OCI-LY3 (cell line): ENCODE measurements around the gene UBXN2A.

Experiments
- H2AFZ ChIP-seq: fragments of 200-600, 300-600 bp; shearing (Covaris generic); 2 replicates; pipeline ENCODE4 v1.6.0; 2014; ENCODE audit warnings: antibody characterized with exemption, low read depth, low read length
- H3K27ac ChIP-seq: fragments of 200-600, 300-600 bp; sonication (generic); 2 replicates; pipeline ENCODE4 v1.5.1; 2014; ENCODE audit warnings: mild to moderate bottlenecking, low read length, moderate library complexity, mixed read lengths
- H3K27me3 ChIP-seq: fragments of 200-600, 300-600 bp; sonication (generic); 2 replicates; pipeline ENCODE4 v1.6.1; 2014; ENCODE audit warnings: low read depth, low read length, mixed read lengths
- H3K36me3 ChIP-seq: fragments of 200-600, 300-600 bp; sonication (generic); replicated peaks from 2 replicates; pipeline ENCODE3; 2014; ENCODE audit warnings: low read depth, low read length, mixed read lengths
- H3K4me1 ChIP-seq: fragments of 300-600, 200-600 bp; sonication (generic); 2 replicates; pipeline ENCODE4 v1.6.1; 2014; ENCODE audit warnings: low read length, mixed read lengths
- H3K4me2 ChIP-seq: fragments of 200-600, 300-600 bp; sonication (generic); 2 replicates; pipeline ENCODE4 v1.6.1; 2014; ENCODE audit warnings: low read length, mixed read lengths
- H3K4me3 ChIP-seq: fragments of 300-600, 200-600 bp; sonication (generic); 2 replicates; pipeline ENCODE4 v1.5.1; 2014; ENCODE audit warnings: antibody characterized with exemption, mild to moderate bottlenecking, low read length, moderate library complexity
- H3K79me2 ChIP-seq: fragments of 300-600, 200-600 bp; shearing (Covaris generic); 2 replicates; pipeline ENCODE4 v1.6.1; 2014; ENCODE audit warnings: mild to moderate bottlenecking, low read length, mixed read lengths
- H3K9ac ChIP-seq: fragments of 300-600, 200-600 bp; shearing (Covaris generic); 2 replicates; pipeline ENCODE4 v1.6.0; 2014; ENCODE audit warnings: mild to moderate bottlenecking, low read length, moderate library complexity
- H3K9me3 ChIP-seq: fragments of 200-600, 300-600 bp; shearing (Covaris generic); 2 replicates; pipeline ENCODE4 v1.6.1; 2014; ENCODE audit warnings: low read length, mixed read lengths; ENCODE audit not compliant: insufficient read depth
- H4K20me1 ChIP-seq: fragments of 200-600, 300-600 bp; sonication (generic); 2 replicates; pipeline ENCODE4 v1.6.1; 2016; ENCODE audit warnings: low read length, mixed read lengths; ENCODE audit not compliant: insufficient read depth
- EZH2phosphoT487 ChIP-seq: fragments of 200-600 bp; shearing (Covaris generic); IDR thresholded peaks from 2 replicates; pipeline ENCODE4 v1.6.1; 2018; ENCODE audit warnings: antibody characterized with exemption, mixed run types, low read depth
- TF ChIP-seq, protein P1 (sequence below): fragments of 200-600, 300-600 bp; sonication (generic); IDR thresholded peaks from 2 replicates; pipeline ENCODE4 v1.5.1; 2014; ENCODE audit warnings: antibody characterized with exemption, low read length, low read depth

Gene UBXN2A

DNA sequence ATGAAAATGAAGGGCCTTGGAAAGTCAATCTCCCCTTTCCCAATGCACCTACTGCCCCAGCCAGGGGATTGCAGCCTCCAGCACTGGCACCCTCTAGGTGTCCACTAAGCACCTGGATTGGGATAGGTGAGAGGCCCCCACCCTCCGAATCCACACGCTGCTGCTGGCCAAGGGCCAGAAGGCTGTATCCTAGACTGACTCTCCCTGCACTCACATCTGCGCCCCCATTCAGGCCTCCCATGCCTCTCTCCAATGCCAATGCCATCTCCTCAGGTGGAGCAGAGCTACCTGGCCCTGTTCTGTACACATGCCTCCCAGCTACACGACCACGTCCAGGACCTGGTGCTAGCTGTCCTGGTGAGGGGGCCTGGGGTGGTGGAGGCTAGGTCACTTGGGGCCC lies 79.5 kb downstream of the UBXN2A start:
- no peaks in the 10 kb centered on the region for H4K20me1 ChIP-seq
- no peaks in the 10 kb centered on the region for H3K27me3 ChIP-seq
- no peak overlapping the region for H3K4me3 ChIP-seq
- no peaks in the 10 kb centered on the region for H3K79me2 ChIP-seq
- no peaks in the 10 kb centered on the region for H3K9me3 ChIP-seq
- no peaks in the 10 kb centered on the region for H3K36me3 ChIP-seq
- no peak overlapping the region for H2AFZ ChIP-seq
- H3K4me2 ChIP-seq: no peak overlapping the region
- no peak overlapping the region for H3K9ac ChIP-seq
- TF ChIP-seq, protein P1, sequence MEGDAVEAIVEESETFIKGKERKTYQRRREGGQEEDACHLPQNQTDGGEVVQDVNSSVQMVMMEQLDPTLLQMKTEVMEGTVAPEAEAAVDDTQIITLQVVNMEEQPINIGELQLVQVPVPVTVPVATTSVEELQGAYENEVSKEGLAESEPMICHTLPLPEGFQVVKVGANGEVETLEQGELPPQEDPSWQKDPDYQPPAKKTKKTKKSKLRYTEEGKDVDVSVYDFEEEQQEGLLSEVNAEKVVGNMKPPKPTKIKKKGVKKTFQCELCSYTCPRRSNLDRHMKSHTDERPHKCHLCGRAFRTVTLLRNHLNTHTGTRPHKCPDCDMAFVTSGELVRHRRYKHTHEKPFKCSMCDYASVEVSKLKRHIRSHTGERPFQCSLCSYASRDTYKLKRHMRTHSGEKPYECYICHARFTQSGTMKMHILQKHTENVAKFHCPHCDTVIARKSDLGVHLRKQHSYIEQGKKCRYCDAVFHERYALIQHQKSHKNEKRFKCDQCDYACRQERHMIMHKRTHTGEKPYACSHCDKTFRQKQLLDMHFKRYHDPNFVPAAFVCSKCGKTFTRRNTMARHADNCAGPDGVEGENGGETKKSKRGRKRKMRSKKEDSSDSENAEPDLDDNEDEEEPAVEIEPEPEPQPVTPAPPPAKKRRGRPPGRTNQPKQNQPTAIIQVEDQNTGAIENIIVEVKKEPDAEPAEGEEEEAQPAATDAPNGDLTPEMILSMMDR: no peak
- TF ChIP-seq EZH2phosphoT487: no peak
- H3K4me1 ChIP-seq: no peaks in the 10 kb centered on the region
- no peak overlapping the region for H3K27ac ChIP-seq

DNA sequence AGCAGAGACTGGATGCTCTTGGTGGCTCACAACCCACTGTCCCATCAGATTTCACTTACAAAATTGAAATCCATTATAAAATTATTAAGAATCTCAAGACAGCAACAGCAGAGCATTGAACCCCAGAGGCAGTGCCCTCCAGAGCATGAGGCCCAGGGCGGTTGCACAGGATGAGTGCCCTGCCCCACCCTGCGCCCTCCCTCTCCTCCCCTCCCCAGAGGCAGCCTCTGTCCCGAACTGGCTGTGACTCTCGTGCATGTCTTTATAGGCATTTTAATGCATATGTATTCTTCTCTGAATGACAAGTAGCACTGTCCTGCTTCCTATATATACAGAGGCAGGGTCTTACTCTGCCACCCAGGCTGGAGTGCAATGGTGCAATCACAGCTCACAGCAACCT lies 80.0 kb downstream of the UBXN2A start:
- H3K9me3 ChIP-seq: no peaks in the 10 kb centered on the region
- TF ChIP-seq, protein P1: no peak
- TF ChIP-seq EZH2phosphoT487: no peak
- H3K4me1 ChIP-seq: no peaks in the 10 kb centered on the region
- no peaks in the 10 kb centered on the region for H3K36me3 ChIP-seq
- no peak overlapping the region for H3K4me2 ChIP-seq
- H3K27me3 ChIP-seq: no peaks in the 10 kb centered on the region
- H2AFZ ChIP-seq: no peak overlapping the region
- H3K79me2 ChIP-seq: no peaks in the 10 kb centered on the region
- H3K27ac ChIP-seq: no peak overlapping the region
- H4K20me1 ChIP-seq: no peaks in the 10 kb centered on the region
- no peak overlapping the region for H3K9ac ChIP-seq
- H3K4me3 ChIP-seq: no peak overlapping the region

DNA sequence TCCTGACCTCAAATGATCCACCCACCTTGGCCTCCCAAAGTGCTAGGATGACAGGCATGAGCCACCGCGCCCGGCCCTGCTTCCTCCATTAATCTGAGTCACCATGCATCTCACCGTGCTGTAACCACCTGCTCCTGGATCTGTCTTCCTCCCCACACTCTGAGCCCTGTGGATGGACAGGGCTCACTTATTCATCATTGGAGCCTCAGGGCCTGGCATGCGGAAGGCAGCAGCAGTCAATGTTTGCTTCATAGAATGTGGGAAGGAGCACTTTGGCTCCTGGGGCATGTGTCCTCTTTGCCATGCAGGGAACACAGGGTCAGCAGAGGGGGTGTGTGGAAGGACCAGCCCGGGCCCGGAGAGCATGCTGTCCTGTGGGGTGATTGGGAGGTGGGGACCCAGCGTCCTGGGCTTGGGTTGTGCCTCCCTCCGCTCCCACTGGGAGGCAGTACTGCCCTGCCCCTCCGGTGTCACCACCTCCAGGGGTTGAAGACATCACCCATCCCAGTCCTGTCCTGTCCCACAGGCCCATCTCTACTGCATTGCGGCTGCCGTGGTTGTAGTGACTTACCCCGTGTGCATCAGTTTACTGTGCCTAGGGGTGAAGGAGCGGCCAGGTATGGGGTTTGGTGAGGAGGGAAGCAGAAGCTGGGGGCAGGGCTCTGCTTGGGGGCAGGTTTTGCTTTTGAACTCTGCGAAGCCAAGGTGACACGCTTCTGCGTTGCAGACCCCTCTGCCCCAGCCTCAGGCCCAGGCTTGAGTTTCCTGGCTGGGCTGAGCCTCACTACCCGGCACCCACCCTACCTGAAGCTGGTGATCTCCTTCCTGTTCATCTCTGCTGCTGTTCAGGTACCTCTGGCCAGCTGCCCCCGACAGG lies 81.1 kb downstream of the UBXN2A start:
- H3K27ac ChIP-seq: no peak overlapping the region
- no peak overlapping the region for H3K4me2 ChIP-seq
- no peak for TF ChIP-seq EZH2phosphoT487
- TF ChIP-seq, protein P1: peak; percentile 40
- no peaks in the 10 kb centered on the region for H4K20me1 ChIP-seq
- no peak overlapping the region for H2AFZ ChIP-seq
- H3K9me3 ChIP-seq: no peaks in the 10 kb centered on the region
- H3K4me3 ChIP-seq: no peak overlapping the region
- H3K27me3 ChIP-seq: no peaks in the 10 kb centered on the region
- no peaks in the 10 kb centered on the region for H3K4me1 ChIP-seq
- no peak overlapping the region for H3K9ac ChIP-seq
- no peaks in the 10 kb centered on the region for H3K79me2 ChIP-seq
- H3K36me3 ChIP-seq: peaks cover 1% of the 10 kb centered on the region

DNA sequence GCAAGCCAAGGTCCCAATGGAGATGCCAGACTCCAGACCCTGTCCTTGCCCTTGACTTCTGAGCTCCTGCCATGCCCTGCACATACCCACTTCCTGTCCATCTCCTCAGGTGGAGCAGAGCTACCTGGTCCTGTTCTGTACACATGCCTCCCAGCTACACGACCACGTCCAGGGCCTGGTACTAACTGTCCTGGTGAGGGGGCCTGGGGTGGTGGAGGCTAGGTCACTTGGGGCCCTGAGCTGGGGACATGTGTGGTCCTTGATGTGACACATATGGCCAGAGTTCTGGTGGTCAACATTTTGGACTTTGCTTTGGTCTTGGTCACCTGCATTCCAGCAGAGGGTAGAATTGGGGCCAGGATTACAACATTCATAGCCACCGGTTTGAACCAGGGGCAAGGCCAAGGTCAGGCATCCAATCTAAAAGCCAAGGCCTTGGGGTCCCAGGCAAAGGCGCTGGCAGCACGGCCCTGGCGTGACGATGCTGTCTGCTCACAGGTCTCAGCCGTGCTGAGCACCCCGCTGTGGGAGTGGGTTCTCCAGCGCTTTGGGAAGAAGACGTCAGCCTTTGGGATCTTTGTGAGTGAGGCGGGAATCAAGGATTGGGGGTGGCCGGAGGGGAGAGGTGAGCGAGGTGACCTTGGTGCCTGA lies 82.2 kb downstream of the UBXN2A start:
- Histone ChIP-seq H3K36me3 (peaks cover 5% of the 10 kb centered on the region), H4K20me1 (no peaks in the 10 kb centered on the region), H3K9ac (no peak overlapping the region), H3K4me1 (no peaks in the 10 kb centered on the region), H3K4me2 (no peak overlapping the region), H3K27ac (no peak overlapping the region), H3K9me3 (no peaks in the 10 kb centered on the region), H3K4me3 (no peak overlapping the region), H3K27me3 (no peaks in the 10 kb centered on the region), H3K79me2 (no peaks in the 10 kb centered on the region), H2AFZ (no peak overlapping the region)
- TF ChIP-seq EZH2phosphoT487: no peak
- TF ChIP-seq, protein P1: no peak
